ENCODE measurements around the gene ANKRD33.

The ANKRD33 gene

GRCh38 chr12:51924551-51925319, 36.8 kb downstream of the ANKRD33 start:
- no peaks in the 10 kb centered on the region for H3K36me3 ChIP-seq
- no peaks in the 10 kb centered on the region for H3K9me3 ChIP-seq
- no peak overlapping the region for H3K27ac ChIP-seq
- H3K4me1 ChIP-seq = peaks cover 0 to 12% (median 9%) of the 10 kb centered on the region in 4 donors
- no peak overlapping the region for H3K4me3 ChIP-seq
- intact Hi-C loops (cut with DNase I; ENCODE audit: low total_unique reads) = loop anchor here (5.0 kb wide), 1 partner anchor 58 kb away; no protein-coding TSS in a partner anchor
- peaks cover 0 to 19% of the 10 kb centered on the region in 2 donors for H3K27me3 ChIP-seq
- no peak for TF ChIP-seq CTCF (IDR thresholded peaks at IDR 0.05)
- peak in 1 of 2 donors; percentile 29 for DNase-seq

- DNase-seq = no peak
- H3K27ac ChIP-seq = no peak overlapping the region
- no peaks in the 10 kb centered on the region for H3K36me3 ChIP-seq
- intact Hi-C loops (cut with DNase I; ENCODE audit: low total_unique reads) = no loop called here
- H3K4me1 ChIP-seq = peaks cover 0 to 12% (median 9%) of the 10 kb centered on the region in 4 donors
- peaks cover 0 to 19% of the 10 kb centered on the region in 2 donors for H3K27me3 ChIP-seq
- H3K9me3 ChIP-seq = no peaks in the 10 kb centered on the region
- no peak for TF ChIP-seq CTCF (IDR thresholded peaks at IDR 0.05)
- no peak overlapping the region for H3K4me3 ChIP-seq
Measured at GRCh38 chr12:51925346-51926063, 37.6 kb downstream of the ANKRD33 start.

GRCh38 chr12:51926064-51926632, 38.2 kb downstream of the ANKRD33 start:
- TF ChIP-seq CTCF (IDR thresholded peaks at IDR 0.05) = no peak
- Histone ChIP-seq H3K4me1 (peaks cover 0 to 12% (median 9%) of the 10 kb centered on the region in 4 donors), H3K36me3 (no peaks in the 10 kb centered on the region), H3K27me3 (peaks cover 0 to 19% of the 10 kb centered on the region in 2 donors), H3K4me3 (no peak overlapping the region), H3K9me3 (no peaks in the 10 kb centered on the region), H3K27ac (no peak overlapping the region)
- intact Hi-C loops (cut with DNase I; ENCODE audit: low total_unique reads) = no loop called here
- peak in 1 of 2 donors; percentile 52 for DNase-seq

GRCh38 chr12:51926718-51927117, 38.8 kb downstream of the ANKRD33 start:
- Histone ChIP-seq H3K27me3 (peaks cover 0 to 19% of the 10 kb centered on the region in 2 donors), H3K27ac (no peak overlapping the region), H3K4me1 (peaks cover 0 to 12% (median 9%) of the 10 kb centered on the region in 4 donors), H3K9me3 (no peaks in the 10 kb centered on the region), H3K4me3 (no peak overlapping the region), H3K36me3 (no peaks in the 10 kb centered on the region)
- peak in 1 of 2 experiments; percentile 25 for TF ChIP-seq CTCF (IDR thresholded peaks at IDR 0.05)
- intact Hi-C loops (cut with DNase I; ENCODE audit: low total_unique reads) = no loop called here
- peak in 1 of 2 donors; percentile 63 for DNase-seq

- H3K4me3 ChIP-seq = no peak overlapping the region
- no peaks in the 10 kb centered on the region for H3K9me3 ChIP-seq
- H3K4me1 ChIP-seq = no peaks in the 10 kb centered on the region
- H3K27me3 ChIP-seq = peaks cover 0 to 5% of the 10 kb centered on the region in 2 donors
- no peak for TF ChIP-seq CTCF (IDR thresholded peaks at IDR 0.05)
- no peak for DNase-seq
- H3K27ac ChIP-seq = no peak overlapping the region
- intact Hi-C loops (cut with DNase I; ENCODE audit: low total_unique reads) = no loop called here
- H3K36me3 ChIP-seq = no peaks in the 10 kb centered on the region
Measured at GRCh38 chr12:51932218-51933076, 44.5 kb downstream of the ANKRD33 start.

Data from tibial artery (tissue), 4 donors.